HL-60 (cell line): Measurements from ENCODE around the gene DTX4.

Experiments
- DNase-seq, 2 experiments: peaks; one replicate each; pipeline ENCODE4 v3.0.0-alpha.2; 2010 to 2020; ENCODE audit warnings: low read depth in 1 of 2, low spot score in 1 of 2
- H3K27ac ChIP-seq: fragments of 250-450 bp; sonication (Bioruptor Pico); replicated peaks from 2 replicates; pipeline ENCODE4 v1.5.1; 2020; ENCODE audit warnings: mild to moderate bottlenecking, moderate library complexity
- H3K27me3 ChIP-seq: fragments of 250-450 bp; sonication (Bioruptor Pico); 2 replicates; pipeline ENCODE4 v1.5.1; 2021; ENCODE audit warnings: mild to moderate bottlenecking, moderate library complexity; ENCODE audit not compliant: insufficient read depth, poor library complexity, severe bottlenecking
- H3K4me3 ChIP-seq: replicated peaks from 2 replicates; pipeline ENCODE4 v1.5.1; 2011; ENCODE audit warnings: mild to moderate bottlenecking, control low read depth, low read length; ENCODE audit not compliant: insufficient read depth
- CTCF ChIP-seq: IDR thresholded peaks from one replicate; pipeline ENCODE4 v1.5.1; 2011; ENCODE audit warnings: low read length, control low read depth, inconsistent platforms; ENCODE audit not compliant: insufficient read depth
- GABPA ChIP-seq: IDR thresholded peaks from 2 replicates; pipeline ENCODE4 v1.6.1; 2012; ENCODE audit warnings: low read depth
- POLR2AphosphoS5 ChIP-seq: IDR thresholded peaks from 2 replicates; pipeline ENCODE4 v1.6.1; 2012; ENCODE audit warnings: low read depth
- REST ChIP-seq: IDR thresholded peaks from 2 replicates; pipeline ENCODE4 v1.6.1; 2012; ENCODE audit warnings: low read depth; ENCODE audit not compliant: insufficient replicate concordance
- SPI1 ChIP-seq: IDR thresholded peaks from 2 replicates; pipeline ENCODE4 v1.6.1; 2012; ENCODE audit warnings: low read depth, mild to moderate bottlenecking, borderline replicate concordance

The DTX4 gene

GRCh38 chr11:59205648-59206047, 33.7 kb downstream of the DTX4 start:
- no peaks in the 10 kb centered on the region for H3K27me3 ChIP-seq
- H3K4me3 ChIP-seq, result no peak overlapping the region
- no peak overlapping the region for H3K27ac ChIP-seq
- DNase-seq, result no peak
- TF ChIP-seq CTCF (no peak), POLR2AphosphoS5 (no peak), SPI1 (no peak), REST (no peak), GABPA (no peak)

- TF ChIP-seq GABPA (no peak), CTCF (peak; percentile 48)
- no peak overlapping the region for H3K4me3 ChIP-seq
- peak in 1 of 2 experiments; percentile 56 for DNase-seq
- no peaks in the 10 kb centered on the region for H3K27me3 ChIP-seq
- no peak overlapping the region for H3K27ac ChIP-seq
Observed at GRCh38 chr11:59206635-59207034, 34.7 kb downstream of the DTX4 start.

- no peaks in the 10 kb centered on the region for H3K27me3 ChIP-seq
- TF ChIP-seq GABPA (no peak), CTCF (peak; percentile 75)
- DNase-seq, result peak in 1 of 2 experiments; percentile 45
- H3K27ac ChIP-seq, result no peak overlapping the region
- H3K4me3 ChIP-seq, result no peak overlapping the region
Observed at GRCh38 chr11:59207988-59208451, 36.1 kb downstream of the DTX4 start.

- DNase-seq, result no peak
- H3K27me3 ChIP-seq, result no peaks in the 10 kb centered on the region
Observed at GRCh38 chr11:59208956-59209355, 37.0 kb downstream of the DTX4 start.

More at GRCh38 chr11:59208956-59209355, 37.0 kb downstream of the DTX4 start:
- no peak overlapping the region for H3K4me3 ChIP-seq
- no peak for TF ChIP-seq REST
- TF ChIP-seq GABPA, result no peak
- no peak for TF ChIP-seq SPI1
- TF ChIP-seq POLR2AphosphoS5, result no peak
- no peak for TF ChIP-seq CTCF
- H3K27ac ChIP-seq, result no peak overlapping the region
